Calu3 (cell line): Measurements from ENCODE around the gene PRKD3. TPM values are rescaled to one million over a fixed set of nuclear protein-coding genes. Genes with fewer than 3 reads are reported as not detected.

ENCODE experiments used
- BruUV-seq: library from RNA; stranded (reverse); fragments of 400-500 nt; replicated peaks from 2 replicates; lab custom pipeline; 2021; lab: Mats Ljungman, UMichigan
- CTCF ChIA-PET: fragments of 300-600 bp; sonication (Branson Sonifier 250); formaldehyde crosslinking; loops from one replicate; lab custom pipeline; 2022; ENCODE audit warnings: antibody characterized with exemption; lab: Charles Lee
- DNase-seq: peaks from one replicate; pipeline ENCODE4 v3.0.0; 2022
- H3K27ac Mint-ChIP-seq: one replicate; pipeline ENCODE4 v1.8.0; 2022; ENCODE audit warnings: mixed read lengths; ENCODE audit not compliant: unreplicated experiment
- H3K27me3 Mint-ChIP-seq: one replicate; pipeline ENCODE4 v1.8.0; 2022; ENCODE audit warnings: mixed read lengths; ENCODE audit not compliant: unreplicated experiment
- H3K36me3 Mint-ChIP-seq: one replicate; pipeline ENCODE4 v1.8.0; 2022; ENCODE audit warnings: mild to moderate bottlenecking, moderate library complexity, mixed read lengths; ENCODE audit not compliant: insufficient read depth, unreplicated experiment
- H3K4me1 Mint-ChIP-seq: one replicate; pipeline ENCODE4 v1.8.0; 2022; ENCODE audit warnings: mild to moderate bottlenecking, low read depth, mixed read lengths; ENCODE audit not compliant: unreplicated experiment
- H3K4me3 Mint-ChIP-seq: one replicate; pipeline ENCODE4 v1.8.0; 2022; ENCODE audit warnings: mild to moderate bottlenecking, low read depth, moderate library complexity, mixed read lengths; ENCODE audit not compliant: unreplicated experiment
- H3K9me3 Mint-ChIP-seq: one replicate; pipeline ENCODE4 v1.8.0; 2022; ENCODE audit warnings: low read depth, mixed read lengths; ENCODE audit not compliant: unreplicated experiment
- intact Hi-C: fragments of 100-400 bp; cut with micrococcal nuclease; formaldehyde crosslinking; loops from one replicate; pipeline ENCODE4 v1.10.0; 2022; ENCODE audit not compliant: unreplicated experiment
- total RNA-seq: library from RNA; stranded (reverse); gene quantifications from 2 replicates; pipeline ENCODE4 v1.2.3, GENCODE V29; 2022
- TF ChIP-seq, protein P1 (sequence below): fragments of 200-600 bp; IDR thresholded peaks from one replicate; pipeline ENCODE4 v1.8.0; 2022; ENCODE audit warnings: antibody characterized with exemption; ENCODE audit not compliant: unreplicated experiment

Gene PRKD3
- total RNA-seq, 1 experiment from 2014 or later = 33.4 TPM

DNA sequence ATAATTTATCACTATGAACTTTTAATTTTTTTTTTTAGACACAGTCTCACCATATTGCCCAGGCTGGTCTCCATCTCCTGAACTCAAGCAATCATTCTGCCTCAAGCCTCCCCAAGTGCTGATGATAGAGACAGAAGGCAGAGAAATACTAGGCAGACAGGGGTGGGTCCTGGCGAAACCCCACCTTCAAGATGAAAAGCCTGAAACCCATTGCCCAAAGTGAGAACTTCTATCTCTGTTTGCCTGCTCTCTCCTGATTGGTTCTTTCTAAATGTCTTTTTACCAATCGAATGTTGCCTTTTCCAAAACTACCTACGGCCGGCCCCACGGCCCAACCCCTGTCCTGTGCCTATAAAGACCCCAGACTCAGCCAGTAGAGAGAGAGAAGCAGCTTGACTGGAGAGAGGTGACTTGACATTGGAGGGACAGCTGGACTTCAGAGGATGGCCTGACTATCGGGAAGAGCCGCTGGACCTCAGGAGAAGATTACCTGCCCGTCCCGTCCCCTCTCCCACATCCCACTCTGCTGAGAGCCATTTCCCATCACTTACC is 21.9 kb downstream of the PRKD3 start:
- CTCF ChIA-PET = no interaction called here

DNA sequence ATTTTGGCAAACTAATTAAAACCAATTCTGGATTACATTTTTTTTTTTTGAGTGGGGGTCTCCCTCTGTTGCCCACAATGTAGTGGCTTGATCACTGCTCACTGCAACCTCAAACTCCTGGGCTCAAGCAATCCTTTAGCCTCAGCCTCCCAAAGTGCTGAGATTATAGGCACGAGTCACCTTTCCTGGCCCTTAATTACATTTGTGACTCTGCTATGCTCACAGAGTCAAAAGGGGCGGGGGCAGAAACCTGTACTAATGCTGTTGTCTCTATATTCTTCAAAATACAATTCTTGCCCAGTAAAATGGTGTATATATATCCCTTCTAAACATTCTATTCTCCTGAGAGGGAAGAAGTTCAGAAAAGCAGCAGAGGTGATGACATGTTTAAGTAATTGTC is 23.2 kb downstream of the PRKD3 start:
- intact Hi-C loops = no loop called here
- H3K9me3 Mint-ChIP-seq = no peaks in the 10 kb centered on the region
- no peak overlapping the region for H3K4me3 Mint-ChIP-seq
- H3K27me3 Mint-ChIP-seq = no peaks in the 10 kb centered on the region
- CTCF ChIA-PET = interaction anchor here (0.7 kb wide), 1 partner anchor 13 kb away, joined by 4 read pairs; no protein-coding TSS in a partner anchor
- TF ChIP-seq, protein P1, sequence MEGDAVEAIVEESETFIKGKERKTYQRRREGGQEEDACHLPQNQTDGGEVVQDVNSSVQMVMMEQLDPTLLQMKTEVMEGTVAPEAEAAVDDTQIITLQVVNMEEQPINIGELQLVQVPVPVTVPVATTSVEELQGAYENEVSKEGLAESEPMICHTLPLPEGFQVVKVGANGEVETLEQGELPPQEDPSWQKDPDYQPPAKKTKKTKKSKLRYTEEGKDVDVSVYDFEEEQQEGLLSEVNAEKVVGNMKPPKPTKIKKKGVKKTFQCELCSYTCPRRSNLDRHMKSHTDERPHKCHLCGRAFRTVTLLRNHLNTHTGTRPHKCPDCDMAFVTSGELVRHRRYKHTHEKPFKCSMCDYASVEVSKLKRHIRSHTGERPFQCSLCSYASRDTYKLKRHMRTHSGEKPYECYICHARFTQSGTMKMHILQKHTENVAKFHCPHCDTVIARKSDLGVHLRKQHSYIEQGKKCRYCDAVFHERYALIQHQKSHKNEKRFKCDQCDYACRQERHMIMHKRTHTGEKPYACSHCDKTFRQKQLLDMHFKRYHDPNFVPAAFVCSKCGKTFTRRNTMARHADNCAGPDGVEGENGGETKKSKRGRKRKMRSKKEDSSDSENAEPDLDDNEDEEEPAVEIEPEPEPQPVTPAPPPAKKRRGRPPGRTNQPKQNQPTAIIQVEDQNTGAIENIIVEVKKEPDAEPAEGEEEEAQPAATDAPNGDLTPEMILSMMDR = no peak
- no peak for DNase-seq
- H3K36me3 Mint-ChIP-seq = no peaks in the 10 kb centered on the region
- no TSS peak for BruUV-seq
- no peak overlapping the region for H3K27ac Mint-ChIP-seq
- H3K4me1 Mint-ChIP-seq = peaks cover 5% of the 10 kb centered on the region

More for the DNA sequence above, 21.9 kb downstream of the PRKD3 start:
- Mint-ChIP-seq H3K4me3 (no peak overlapping the region), H3K4me1 (peaks cover 5% of the 10 kb centered on the region), H3K9me3 (no peaks in the 10 kb centered on the region), H3K27me3 (no peaks in the 10 kb centered on the region), H3K27ac (no peak overlapping the region), H3K36me3 (no peaks in the 10 kb centered on the region)
- TF ChIP-seq, protein P1 = no peak
- no peak for DNase-seq
- no TSS peak for BruUV-seq
- intact Hi-C loops = no loop called here

DNA sequence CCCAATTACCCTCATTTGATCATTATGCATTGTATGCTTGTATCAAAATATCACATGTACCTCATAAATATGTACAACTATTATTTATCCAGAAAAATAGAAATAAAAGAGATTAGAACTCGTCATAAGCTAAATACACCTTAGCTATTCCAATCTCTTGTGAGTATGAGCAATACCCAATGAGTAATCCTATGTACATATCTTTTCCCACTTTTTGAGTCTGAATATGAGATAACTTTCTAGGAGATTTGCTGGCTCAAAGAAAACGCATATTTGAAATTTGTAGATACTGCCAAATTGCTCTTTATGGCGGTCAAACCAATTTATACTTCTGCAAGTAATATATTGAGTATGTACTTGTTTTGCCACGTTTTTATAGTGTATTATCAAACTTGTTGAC is 24.1 kb downstream of the PRKD3 start:
- H3K27ac Mint-ChIP-seq = no peak overlapping the region
- no peaks in the 10 kb centered on the region for H3K36me3 Mint-ChIP-seq
- H3K9me3 Mint-ChIP-seq = no peaks in the 10 kb centered on the region
- H3K4me1 Mint-ChIP-seq = no peaks in the 10 kb centered on the region
- TF ChIP-seq, protein P1 = no peak
- H3K4me3 Mint-ChIP-seq = no peak overlapping the region
- no peaks in the 10 kb centered on the region for H3K27me3 Mint-ChIP-seq
- CTCF ChIA-PET = interaction anchor here (0.7 kb wide), 1 partner anchor 12 kb away, joined by 4 read pairs; no protein-coding TSS in a partner anchor
- intact Hi-C loops = no loop called here
- BruUV-seq = no TSS peak
- DNase-seq = no peak

DNA sequence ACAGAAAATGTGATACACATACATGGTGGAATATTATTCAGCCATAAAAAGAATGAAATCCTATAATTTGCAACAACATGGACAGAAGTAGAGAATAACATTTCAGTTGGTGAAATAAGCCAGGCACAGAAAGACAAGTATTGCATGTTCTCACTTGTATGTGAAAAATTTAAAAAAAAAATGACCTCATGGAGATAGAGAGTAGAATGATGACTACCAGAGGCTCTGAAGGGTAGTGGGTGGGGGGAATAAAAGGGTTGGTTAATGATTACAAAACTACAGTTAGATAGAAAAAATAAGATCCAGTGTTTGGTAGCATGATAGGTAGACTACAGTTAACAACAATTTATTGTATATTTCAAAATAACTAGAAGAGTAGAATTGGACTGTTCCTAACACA is 24.5 kb downstream of the PRKD3 start:
- TF ChIP-seq, protein P1 = no peak
- Mint-ChIP-seq H3K36me3 (no peaks in the 10 kb centered on the region), H3K4me1 (no peaks in the 10 kb centered on the region), H3K27me3 (no peaks in the 10 kb centered on the region), H3K27ac (no peak overlapping the region), H3K4me3 (no peak overlapping the region), H3K9me3 (no peaks in the 10 kb centered on the region)
- CTCF ChIA-PET = no interaction called here
- BruUV-seq = no TSS peak
- intact Hi-C loops = no loop called here
- DNase-seq = no peak
